IgD-negative memory B cell (primary cell): ENCODE results near the gene UBE2O. TPM values are rescaled to one million over a fixed set of nuclear protein-coding genes. Genes with fewer than 3 reads are reported as not detected.

Source experiments
- H3K27ac Mint-ChIP-seq, 3 donors: one replicate each; pipeline ENCODE4 v1.8.0; 2020 to 2022; ENCODE audit warnings: mild to moderate bottlenecking in 3 of 3, mixed read lengths in 3 of 3, moderate library complexity in 1 of 3
- H3K27me3 Mint-ChIP-seq: one replicate; pipeline ENCODE4 v1.8.0; 2021; ENCODE audit warnings: mixed read lengths
- H3K36me3 Mint-ChIP-seq: one replicate; pipeline ENCODE4 v1.8.0; 2020; ENCODE audit warnings: mild to moderate bottlenecking, mixed read lengths
- H3K4me1 Mint-ChIP-seq, 3 donors: one replicate each; pipeline ENCODE4 v1.8.0; 2020 to 2022; ENCODE audit warnings: mixed read lengths in 3 of 3, mild to moderate bottlenecking in 1 of 3
- H3K4me3 Mint-ChIP-seq, 4 donors: one replicate each; pipeline ENCODE4 v1.8.0; 2020 to 2022; ENCODE audit warnings: mild to moderate bottlenecking in 4 of 4, mixed read lengths in 4 of 4, moderate library complexity in 3 of 4
- H3K9me3 Mint-ChIP-seq, 3 donors: one replicate each; pipeline ENCODE4 v1.8.0; 2020 to 2021; ENCODE audit warnings: mixed read lengths in 3 of 3, mild to moderate bottlenecking in 1 of 3
- polyA plus RNA-seq: library from polyadenylated mRNA; unstranded; fragments of 300-500 nt; fragmentation: Illumina TruSeq; gene quantifications from one replicate; pipeline ENCODE4 v1.2.3, GENCODE V29; 2021

UBE2O gene
- polyA plus RNA-seq, 1 donor from 2014 or later = 13.8 TPM

GRCh38 chr17:76445697-76446448 is 7.1 kb downstream of the UBE2O start:
- Mint-ChIP-seq H3K9me3 (no peaks in the 10 kb centered on the region), H3K4me3 (peak overlapping the region in 2 of 4 donors; percentile 28 to 79), H3K4me1 (peaks cover 32 to 66% (median 66%) of the 10 kb centered on the region in 3 donors), H3K27ac (peak overlapping the region in 1 of 3 donors; percentile 73), H3K36me3 (no peaks in the 10 kb centered on the region), H3K27me3 (no peaks in the 10 kb centered on the region)

DNA sequence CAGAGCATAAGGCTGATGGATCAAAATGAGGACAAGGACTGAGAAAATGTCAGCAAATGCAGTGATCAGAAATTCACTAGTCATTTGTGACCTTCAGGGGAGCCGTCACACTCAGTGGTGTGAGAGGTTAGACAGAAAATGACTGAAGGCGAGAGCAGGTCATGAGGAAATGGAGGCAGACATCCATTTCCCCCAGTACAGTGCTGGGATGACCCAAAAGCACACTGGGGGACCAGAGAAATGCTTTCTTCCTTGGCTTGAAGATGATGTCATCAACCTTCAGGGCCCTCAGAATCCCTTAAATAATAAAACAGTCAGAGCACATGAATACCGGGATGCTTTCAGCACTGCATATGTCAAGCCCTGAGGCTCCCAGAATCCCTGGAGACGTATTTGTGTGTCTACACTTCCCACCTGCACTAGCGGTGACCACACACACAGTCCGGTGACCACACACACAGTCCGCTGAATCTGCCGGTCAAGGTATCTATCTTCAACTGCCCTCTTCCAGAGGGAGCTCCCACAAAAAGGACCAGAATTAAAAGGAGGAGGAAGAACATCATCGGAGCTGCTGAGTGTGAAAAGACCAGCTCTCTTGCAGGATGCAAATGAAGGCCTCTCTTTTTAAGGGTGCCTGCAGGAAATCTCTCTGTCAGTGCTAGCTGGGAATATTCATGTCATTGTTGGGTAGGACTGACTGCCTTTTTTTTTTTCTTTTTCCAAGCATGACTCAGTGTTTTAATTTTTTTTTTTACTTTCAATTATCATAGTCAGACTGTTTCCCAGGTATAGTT is 8.2 kb downstream of the UBE2O start:
- Mint-ChIP-seq H3K36me3 (peaks cover 1% of the 10 kb centered on the region), H3K9me3 (no peaks in the 10 kb centered on the region), H3K4me3 (peak overlapping the region; percentile 28 to 94 (median 67)), H3K27me3 (no peaks in the 10 kb centered on the region), H3K27ac (peak overlapping the region in 1 of 3 donors; percentile 48), H3K4me1 (peaks cover 35 to 66% (median 61%) of the 10 kb centered on the region in 3 donors)

- Mint-ChIP-seq H3K4me1 (peaks cover 39 to 67% (median 62%) of the 10 kb centered on the region in 3 donors), H3K9me3 (no peaks in the 10 kb centered on the region), H3K36me3 (peaks cover 3% of the 10 kb centered on the region), H3K27me3 (no peaks in the 10 kb centered on the region), H3K4me3 (peak overlapping the region in 1 of 4 donors; percentile 47), H3K27ac (peak overlapping the region in 1 of 3 donors; percentile 31)
Measured at GRCh38 chr17:76442341-76443338, 10.3 kb downstream of the UBE2O start.

- Mint-ChIP-seq H3K9me3 (no peaks in the 10 kb centered on the region), H3K36me3 (peaks cover 3% of the 10 kb centered on the region), H3K27ac (no peak overlapping the region), H3K4me3 (no peak overlapping the region), H3K4me1 (peaks cover 36 to 63% (median 54%) of the 10 kb centered on the region in 3 donors), H3K27me3 (no peaks in the 10 kb centered on the region)
Measured at GRCh38 chr17:76441686-76442340, 11.1 kb downstream of the UBE2O start.

DNA sequence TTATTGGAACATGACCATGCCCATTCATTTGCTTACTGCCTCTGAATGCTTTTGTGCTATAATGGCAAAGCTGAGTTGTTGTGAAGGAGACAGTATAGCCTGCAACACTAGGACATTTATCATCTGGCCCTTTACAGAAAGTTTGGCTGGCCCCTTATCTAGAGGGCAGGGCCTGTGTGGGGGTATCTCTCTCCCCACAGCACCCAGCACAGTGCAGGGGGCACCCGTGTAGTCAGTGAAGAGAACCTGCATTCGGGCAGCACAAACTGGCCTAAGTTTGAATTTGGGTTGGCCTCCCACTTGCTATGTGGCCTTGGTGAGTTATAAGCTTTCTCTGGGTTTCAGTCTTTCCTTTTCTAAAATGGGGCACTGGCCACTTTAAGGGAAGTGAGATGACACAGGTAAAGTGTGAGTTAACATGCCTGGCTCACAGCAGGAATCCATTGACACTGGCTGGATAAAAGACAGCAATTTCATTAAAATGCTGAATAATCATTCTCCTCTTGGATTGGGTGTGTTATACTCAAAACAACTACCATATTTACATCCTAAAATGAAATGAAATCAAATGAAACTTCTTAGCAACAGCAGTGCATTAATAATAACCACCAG is 12.1 kb downstream of the UBE2O start:
- Mint-ChIP-seq H3K27ac (no peak overlapping the region), H3K4me3 (no peak overlapping the region), H3K36me3 (peaks cover 3% of the 10 kb centered on the region), H3K9me3 (no peaks in the 10 kb centered on the region), H3K27me3 (no peaks in the 10 kb centered on the region), H3K4me1 (peaks cover 33 to 60% (median 50%) of the 10 kb centered on the region in 3 donors)

DNA sequence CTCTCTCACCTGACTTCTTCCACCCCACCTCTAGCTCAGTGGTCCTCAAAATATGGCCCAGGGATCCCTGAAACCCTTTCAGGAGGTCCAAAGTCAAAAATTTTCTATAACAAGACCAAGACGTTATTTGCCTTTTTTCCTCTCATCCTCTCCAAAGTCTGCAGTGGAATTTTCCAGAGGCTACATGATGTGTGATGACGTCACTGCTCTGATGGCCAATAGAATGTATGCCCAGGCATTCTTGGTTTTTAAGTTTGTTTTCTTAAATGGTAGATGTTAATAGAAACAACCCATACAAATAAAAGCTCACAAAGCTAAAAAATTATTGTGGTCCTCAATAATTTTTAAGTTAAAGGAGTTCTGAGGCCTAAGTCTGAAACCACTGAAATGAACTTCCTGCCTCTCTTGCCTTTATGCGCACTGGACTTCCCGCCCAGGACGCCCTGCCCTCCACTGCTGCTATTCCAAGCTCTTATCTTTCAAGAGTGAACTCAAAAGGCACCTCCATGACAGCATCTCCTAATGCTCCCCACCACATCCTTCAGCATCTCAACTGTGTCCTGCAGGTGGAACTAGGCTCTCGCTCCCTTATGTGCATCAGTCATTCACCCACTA is 13.5 kb downstream of the UBE2O start:
- Mint-ChIP-seq H3K27me3 (no peaks in the 10 kb centered on the region), H3K4me1 (peaks cover 24 to 52% (median 37%) of the 10 kb centered on the region in 3 donors), H3K4me3 (no peak overlapping the region), H3K9me3 (no peaks in the 10 kb centered on the region), H3K27ac (no peak overlapping the region), H3K36me3 (peaks cover 3% of the 10 kb centered on the region)

DNA sequence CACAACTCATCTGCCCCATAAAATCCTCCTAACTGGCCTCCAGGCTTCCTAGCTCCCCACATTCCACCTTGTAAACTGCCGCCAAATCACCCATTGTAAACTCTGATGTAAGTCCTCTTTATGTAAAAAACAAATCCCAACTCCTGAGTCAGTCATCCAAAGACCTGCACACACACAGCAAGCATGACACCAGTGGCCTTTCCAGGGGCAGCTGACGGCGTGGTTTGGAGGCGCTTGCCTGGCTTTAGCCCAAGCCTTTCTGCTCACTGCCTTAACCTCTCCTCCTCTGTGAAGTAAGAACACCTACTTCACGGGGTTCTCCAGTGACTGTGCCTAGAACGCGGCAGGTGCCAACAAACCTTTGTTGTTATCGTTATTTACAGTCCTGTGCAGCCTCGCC is 14.0 kb downstream of the UBE2O start:
- Mint-ChIP-seq H3K27me3 (no peaks in the 10 kb centered on the region), H3K27ac (no peak overlapping the region), H3K36me3 (peaks cover 3% of the 10 kb centered on the region), H3K4me1 (peaks cover 26 to 52% (median 42%) of the 10 kb centered on the region in 3 donors), H3K4me3 (peak overlapping the region in 1 of 4 donors; percentile 70), H3K9me3 (no peaks in the 10 kb centered on the region)

- Mint-ChIP-seq H3K4me3 (no peak overlapping the region), H3K27ac (no peak overlapping the region), H3K4me1 (peaks cover 25 to 52% (median 52%) of the 10 kb centered on the region in 3 donors)
Measured at GRCh38 chr17:76437467-76438402, 15.2 kb downstream of the UBE2O start.

DNA sequence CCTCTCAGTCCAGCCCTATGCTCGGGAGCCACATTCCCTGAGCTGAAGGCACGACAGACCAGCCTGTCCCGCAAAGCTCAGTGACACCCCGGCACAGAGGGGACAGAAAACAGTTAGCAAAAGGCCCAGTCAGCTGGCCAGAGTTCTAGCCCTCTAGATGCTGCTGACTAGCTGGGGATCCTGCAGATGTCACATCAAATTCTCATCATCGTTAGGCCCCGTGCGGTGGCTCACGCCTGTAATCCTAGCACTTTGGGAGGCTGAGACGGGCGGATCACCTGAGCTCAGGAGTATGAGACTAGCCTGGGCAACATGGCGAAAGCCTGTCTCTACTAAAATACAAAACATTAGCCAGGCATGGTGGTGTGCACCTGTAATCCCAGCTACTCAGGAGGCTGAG is 17.2 kb downstream of the UBE2O start:
- Mint-ChIP-seq H3K27ac (no peak overlapping the region), H3K4me3 (no peak overlapping the region), H3K4me1 (peaks cover 25 to 49% (median 39%) of the 10 kb centered on the region in 3 donors), H3K27me3 (no peaks in the 10 kb centered on the region), H3K9me3 (no peaks in the 10 kb centered on the region), H3K36me3 (peaks cover 6% of the 10 kb centered on the region)

More at GRCh38 chr17:76437467-76438402, 15.2 kb downstream of the UBE2O start:
- Mint-ChIP-seq H3K9me3 (no peaks in the 10 kb centered on the region), H3K36me3 (peaks cover 6% of the 10 kb centered on the region), H3K27me3 (no peaks in the 10 kb centered on the region)

GRCh38 chr17:76434870-76435269 is 18.1 kb downstream of the UBE2O start:
- H3K27me3 Mint-ChIP-seq = no peaks in the 10 kb centered on the region
- no peaks in the 10 kb centered on the region for H3K9me3 Mint-ChIP-seq
- no peak overlapping the region for H3K4me3 Mint-ChIP-seq
- H3K4me1 Mint-ChIP-seq = peaks cover 26 to 55% (median 42%) of the 10 kb centered on the region in 3 donors
- H3K27ac Mint-ChIP-seq = no peak overlapping the region
- H3K36me3 Mint-ChIP-seq = peaks cover 6% of the 10 kb centered on the region

DNA sequence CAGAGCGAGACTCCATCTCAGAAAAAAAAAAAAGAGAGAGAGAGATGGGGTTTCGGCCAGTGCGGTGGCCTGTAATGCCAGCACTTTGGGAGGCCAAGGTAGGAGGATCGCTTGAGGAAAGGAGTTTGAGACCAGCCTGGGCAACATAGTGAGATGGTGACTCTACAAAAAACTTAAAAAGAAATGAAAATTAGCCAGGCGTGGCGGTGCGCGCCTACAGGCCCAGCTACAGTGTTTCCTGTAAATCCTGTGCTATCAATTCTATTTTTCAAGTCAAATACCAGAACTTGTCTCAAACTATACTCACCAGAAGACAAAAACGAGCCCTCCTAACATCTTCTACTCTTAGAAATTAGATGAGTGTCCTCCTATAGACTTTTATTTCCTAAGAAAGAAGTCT is 19.3 kb downstream of the UBE2O start:
- Mint-ChIP-seq H3K4me1 (peaks cover 22 to 52% (median 37%) of the 10 kb centered on the region in 3 donors), H3K9me3 (no peaks in the 10 kb centered on the region), H3K4me3 (peak overlapping the region in 2 of 4 donors; percentile 24 to 79), H3K27me3 (no peaks in the 10 kb centered on the region), H3K27ac (peak overlapping the region in 2 of 3 donors; percentile 72 to 86), H3K36me3 (peaks cover 2% of the 10 kb centered on the region)

- H3K27me3 Mint-ChIP-seq = no peaks in the 10 kb centered on the region
- H3K36me3 Mint-ChIP-seq = peaks cover 2% of the 10 kb centered on the region
- H3K4me1 Mint-ChIP-seq = peaks cover 21 to 54% (median 41%) of the 10 kb centered on the region in 3 donors
- no peak overlapping the region for H3K4me3 Mint-ChIP-seq
- H3K9me3 Mint-ChIP-seq = no peaks in the 10 kb centered on the region
- peak overlapping the region; percentile 55 to 72 (median 59) for H3K27ac Mint-ChIP-seq
Measured at GRCh38 chr17:76432712-76433336, 20.1 kb downstream of the UBE2O start.
